Psoas muscle (tissue), 8 donors: ENCODE measurements around the gene ITPR3. TPM values are rescaled to one million over a fixed set of nuclear protein-coding genes. Genes with fewer than 3 reads are reported as not detected.

Experiments
- ATAC-seq, 4 donors: fragments of 200-7000 bp; cut with Tn5 transposase; one replicate each; pipeline ENCODE4 v1.9.1; 2020; ENCODE audit warnings: moderate library complexity in 3 of 4, mild to moderate bottlenecking in 2 of 4
- DNase-seq, 2 donors: peaks; one replicate each; pipeline ENCODE4 v3.0.0-alpha.2; 2020
- H3K27ac ChIP-seq: fragments of 200-600 bp; one replicate; pipeline ENCODE4 v1.8.0; 2022
- H3K27me3 ChIP-seq, 3 donors: fragments of 200-600 bp in 1 of 3; one replicate each; pipeline versions ENCODE4 v1.6.1 to v1.8.0; 2013 to 2022; ENCODE audit warnings: low read length in 2 of 3, mild to moderate bottlenecking in 2 of 3, moderate library complexity in 1 of 3; ENCODE audit not compliant: insufficient read depth in 3 of 3
- H3K36me3 ChIP-seq, 2 donors: fragments of 200-600 bp in 1 of 2; one replicate each; pipeline versions ENCODE4 v1.6.1 to v1.8.0; 2013 to 2022; ENCODE audit warnings: low read depth in 1 of 2, mild to moderate bottlenecking in 1 of 2, moderate library complexity in 1 of 2; ENCODE audit not compliant: insufficient read depth in 1 of 2
- H3K4me1 ChIP-seq: fragments of 200-600 bp; one replicate; pipeline ENCODE4 v1.8.0; 2022
- H3K4me3 ChIP-seq: fragments of 200-600 bp; one replicate; pipeline ENCODE4 v1.8.0; 2022; ENCODE audit warnings: mild to moderate bottlenecking
- H3K9me3 ChIP-seq: fragments of 200-600 bp; one replicate; pipeline ENCODE4 v1.8.0; 2022
- WGBS, 3 donors: extraction: QIAGEN DNeasy Blood & Tissue Kit; methylation state at CpG; one replicate each; pipeline versions ENCODE4 v1.1.6 to v1.1.7; 2013; 5-methylcytosine and 5-hydroxymethylcytosine counted together
- intact Hi-C, 2 donors: fragments of 100-400 bp; cut with DNase I; formaldehyde crosslinking; loops; one replicate each; pipeline versions ENCODE4 v1.11.0 to v1.14.2; 2022
- polyA plus RNA-seq, 3 donors: library from polyadenylated mRNA; stranded (reverse); fragments of 200-250 nt; gene quantifications; one replicate each; pipeline ENCODE4 v1.2.3, GENCODE V29; 2013
- total RNA-seq, 4 donors: library from RNA; stranded (reverse); fragmentation: NEBNext Ultra II Directional in 2 of 4; extraction: Animal tissue kit (Norgen Biotek cat#: 25700) in 2 of 4; gene quantifications; one replicate each; pipeline versions ENCODE4 v1.2.1 to v1.2.4, GENCODE V29; 2021 to 2023
- TF ChIP-seq, protein P1 (sequence below): fragments of 200-600 bp; IDR thresholded peaks from one replicate; pipeline ENCODE4 v1.8.0; 2022; ENCODE audit warnings: antibody characterized with exemption
- donor health status: healthy with polysubstance abuse.
- donor health status: DM: no; HTN: no; CAD: no; lungs with moderate emphysema.
- donor health status: Bipolar disorder and iron deficiency.
- donor health status: healthy.
- donor health status: DM: yes; HTN: yes; CAD: no.
- donor health status: DM: no; HTN: no; CAD: no.
- donor health status: DM: no; HTN: no; CAD: no.
- donor health status: DM: yes; HTN: yes; CAD: no.

Gene ITPR3
- total and polyA plus RNA-seq, 7 donors: 1.9 to 7.4 (median 3.8) TPM

DNA sequence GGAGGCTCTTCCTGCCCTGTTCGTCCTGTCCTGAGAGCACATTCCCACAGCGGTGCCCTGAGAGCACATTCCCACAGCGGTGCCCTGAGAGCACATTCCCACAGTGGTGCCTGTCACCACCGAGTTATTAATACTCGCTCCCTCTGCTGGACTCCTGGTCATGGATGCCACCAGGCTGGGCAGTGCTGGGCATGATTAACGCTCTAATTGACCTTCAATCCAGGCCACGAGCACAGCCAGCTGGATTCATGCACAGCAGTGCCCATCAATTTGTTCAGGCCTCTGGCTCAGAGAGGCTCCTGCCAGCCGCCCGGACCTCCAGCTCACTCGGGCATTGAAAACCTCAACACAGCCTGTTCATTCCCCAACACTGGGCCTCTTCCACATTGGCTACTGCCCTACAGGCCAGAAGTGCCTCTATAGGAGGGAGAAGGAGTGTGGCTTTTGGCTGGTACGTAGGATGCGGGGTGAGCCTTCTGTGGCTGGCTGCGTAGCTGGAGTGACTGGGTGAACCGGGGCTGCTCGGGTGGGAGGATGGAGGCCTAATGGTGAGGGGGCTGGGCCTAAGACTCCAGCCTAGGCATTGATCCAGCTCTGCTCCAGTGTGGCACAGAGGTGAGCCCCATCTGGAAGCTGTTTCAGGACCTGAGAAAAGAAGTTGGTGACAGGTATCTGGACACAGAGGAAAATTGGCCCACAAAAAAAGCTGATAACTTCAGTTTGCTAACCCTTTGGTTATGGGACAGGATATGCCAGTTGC, 116.3 kb downstream of the ITPR3 start:
- 26 to 50% (median 31%) methylated on average over 15 of the region's 15 CpGs for WGBS, 3 donors
- intact Hi-C loops: no loop called here
- Histone ChIP-seq H3K27ac (peak overlapping the region; percentile 100), H3K4me1 (peaks cover 84% of the 10 kb centered on the region), H3K4me3 (peak overlapping the region; percentile 72), H3K27me3 (no peaks in the 10 kb centered on the region), H3K9me3 (no peaks in the 10 kb centered on the region), H3K36me3 (peaks cover 0 to 88% of the 10 kb centered on the region in 2 donors)
- ATAC-seq (peak; percentile 39 to 55 (median 50)), DNase-seq (peak in 1 of 2 donors; percentile 86)
- TF ChIP-seq, protein P1, sequence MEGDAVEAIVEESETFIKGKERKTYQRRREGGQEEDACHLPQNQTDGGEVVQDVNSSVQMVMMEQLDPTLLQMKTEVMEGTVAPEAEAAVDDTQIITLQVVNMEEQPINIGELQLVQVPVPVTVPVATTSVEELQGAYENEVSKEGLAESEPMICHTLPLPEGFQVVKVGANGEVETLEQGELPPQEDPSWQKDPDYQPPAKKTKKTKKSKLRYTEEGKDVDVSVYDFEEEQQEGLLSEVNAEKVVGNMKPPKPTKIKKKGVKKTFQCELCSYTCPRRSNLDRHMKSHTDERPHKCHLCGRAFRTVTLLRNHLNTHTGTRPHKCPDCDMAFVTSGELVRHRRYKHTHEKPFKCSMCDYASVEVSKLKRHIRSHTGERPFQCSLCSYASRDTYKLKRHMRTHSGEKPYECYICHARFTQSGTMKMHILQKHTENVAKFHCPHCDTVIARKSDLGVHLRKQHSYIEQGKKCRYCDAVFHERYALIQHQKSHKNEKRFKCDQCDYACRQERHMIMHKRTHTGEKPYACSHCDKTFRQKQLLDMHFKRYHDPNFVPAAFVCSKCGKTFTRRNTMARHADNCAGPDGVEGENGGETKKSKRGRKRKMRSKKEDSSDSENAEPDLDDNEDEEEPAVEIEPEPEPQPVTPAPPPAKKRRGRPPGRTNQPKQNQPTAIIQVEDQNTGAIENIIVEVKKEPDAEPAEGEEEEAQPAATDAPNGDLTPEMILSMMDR: no peak

DNA sequence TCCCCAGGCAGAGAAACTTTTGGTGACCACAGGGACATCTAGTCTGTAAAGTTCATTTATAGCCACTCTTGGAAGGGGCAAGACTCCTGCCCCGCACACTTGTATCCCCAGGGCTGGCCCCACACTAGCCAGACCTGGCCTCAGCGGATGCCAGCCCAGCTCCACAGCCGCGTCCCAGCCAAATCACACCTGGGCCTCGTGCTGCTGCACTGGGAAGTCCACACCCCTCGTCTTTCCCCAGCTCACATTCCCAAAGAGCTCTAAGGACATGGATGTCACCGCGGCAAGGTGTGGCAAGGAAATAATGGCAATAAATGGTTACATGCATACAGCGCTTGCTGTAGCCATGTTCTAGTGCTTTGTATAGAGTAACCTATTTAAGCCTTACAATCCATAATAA, 117.0 kb downstream of the ITPR3 start:
- TF ChIP-seq, protein P1: no peak
- H3K4me1 ChIP-seq: peaks cover 82% of the 10 kb centered on the region
- intact Hi-C loops: no loop called here
- ATAC-seq (peak; percentile 4 to 24 (median 8)), DNase-seq (peak in 1 of 2 donors; percentile 70)
- H3K27ac ChIP-seq: peak overlapping the region; percentile 100
- H3K36me3 ChIP-seq: peaks cover 0 to 88% of the 10 kb centered on the region in 2 donors
- peak overlapping the region; percentile 72 for H3K4me3 ChIP-seq
- H3K27me3 ChIP-seq: no peaks in the 10 kb centered on the region
- 33 to 56% (median 36%) methylated on average over 9 of the region's 9 CpGs for WGBS, 3 donors
- no peaks in the 10 kb centered on the region for H3K9me3 ChIP-seq

DNA sequence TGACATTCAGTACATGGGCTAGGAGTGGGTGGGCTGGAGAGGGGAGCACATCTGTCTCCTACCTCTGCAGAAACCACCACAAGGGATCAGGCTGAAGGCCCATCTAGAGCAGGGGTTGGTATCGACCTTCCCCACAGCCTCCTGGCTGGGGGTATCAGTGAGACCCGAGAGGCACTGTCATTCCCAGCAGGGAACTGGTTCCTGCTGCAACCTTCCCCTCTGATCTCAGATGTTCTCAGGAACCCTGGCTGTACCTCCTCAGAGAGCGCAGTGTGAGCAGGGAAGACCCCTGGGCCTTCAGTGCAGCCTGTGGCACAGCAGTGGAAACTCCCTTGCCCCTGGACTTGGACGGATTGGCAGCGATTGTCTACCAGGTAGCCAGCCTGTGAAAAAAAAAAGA, 117.8 kb downstream of the ITPR3 start:
- Histone ChIP-seq H3K27ac (peak overlapping the region; percentile 100), H3K4me1 (peaks cover 77% of the 10 kb centered on the region), H3K36me3 (peaks cover 0 to 87% of the 10 kb centered on the region in 2 donors), H3K9me3 (no peaks in the 10 kb centered on the region), H3K27me3 (no peaks in the 10 kb centered on the region), H3K4me3 (peak overlapping the region; percentile 72)
- intact Hi-C loops: no loop called here
- DNase-seq (no peak), ATAC-seq (no peak)
- whole genome bisulfite sequencing, 3 donors: 66 to 83% (median 75%) methylated on average over 5 of the region's 5 CpGs
- TF ChIP-seq, protein P1: no peak

DNA sequence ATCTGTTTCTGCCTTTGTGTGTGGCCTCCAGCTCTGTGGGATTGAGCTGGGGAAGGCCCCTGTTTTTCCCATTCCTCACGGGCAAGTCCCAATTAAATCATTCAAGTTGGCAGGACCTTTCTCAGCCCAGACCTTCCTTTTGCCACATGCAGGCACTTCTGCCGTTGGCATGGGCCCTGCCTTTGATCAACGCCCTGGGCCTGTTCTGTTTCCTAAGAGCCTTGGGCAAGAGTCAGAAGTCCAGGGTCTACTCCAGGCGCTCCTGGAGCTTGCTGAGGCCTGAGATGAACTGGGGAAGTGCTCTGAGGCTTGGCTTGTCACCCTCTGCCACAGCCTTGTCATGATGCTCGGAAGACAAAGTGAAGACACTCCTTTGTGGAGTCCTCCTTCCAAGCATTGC, 118.4 kb downstream of the ITPR3 start:
- ATAC-seq (peak in 1 of 4 donors; percentile 0), DNase-seq (no peak)
- 35 to 64% (median 38%) methylated on average over 5 of the region's 5 CpGs for WGBS, 3 donors
- H3K4me3 ChIP-seq: peak overlapping the region; percentile 72
- H3K36me3 ChIP-seq: peaks cover 0 to 80% of the 10 kb centered on the region in 2 donors
- intact Hi-C loops: no loop called here
- no peaks in the 10 kb centered on the region for H3K27me3 ChIP-seq
- TF ChIP-seq, protein P1: no peak
- no peaks in the 10 kb centered on the region for H3K9me3 ChIP-seq
- peak overlapping the region; percentile 100 for H3K27ac ChIP-seq
- peaks cover 70% of the 10 kb centered on the region for H3K4me1 ChIP-seq
